Measurements from ENCODE around the gene CCL4. TPM values are rescaled to one million over a fixed set of nuclear protein-coding genes. Genes with fewer than 3 reads are reported as not detected.

The CCL4 gene
- total and polyA plus RNA-seq, 2 experiments from 2014 or later: not detected

- H3K4me3 ChIP-seq: no peak overlapping the region
- no peaks in the 10 kb centered on the region for H3F3A ChIP-seq (replicated peaks; ENCODE audit: low read depth)
- H3K4me1 ChIP-seq (ENCODE audit: insufficient read depth): no peaks in the 10 kb centered on the region
- no peak overlapping the region for H3K4me3 Mint-ChIP-seq
- peaks cover 6% of the 10 kb centered on the region for H3K27me3 Mint-ChIP-seq (ENCODE audit: insufficient read depth, low read depth, poor library complexity)
- no peaks in the 10 kb centered on the region for H4K20me1 ChIP-seq (replicated peaks; ENCODE audit: insufficient read depth)
- no peaks in the 10 kb centered on the region for H3K36me3 Mint-ChIP-seq (ENCODE audit: low read depth)
- no peak overlapping the region for H3K4me2 ChIP-seq
- 0 out of 2 replicates have a peak, but pooled peaks cover 7% of the 10 kb centered on the region for H3K9me2 ChIP-seq (ENCODE audit: insufficient read depth)
- no peaks in the 10 kb centered on the region; the same call in 2 of the 3 replicates for H3K9me3 Mint-ChIP-seq
- DNase-seq (ENCODE audit: low spot score) (no peak), ATAC-seq (no peak)
- H3K79me2 ChIP-seq (replicated peaks; ENCODE audit: insufficient read depth): no peaks in the 10 kb centered on the region
- H3K4me1 Mint-ChIP-seq: no peaks in the 10 kb centered on the region
- H3K36me3 ChIP-seq (ENCODE audit: insufficient read depth): no peaks in the 10 kb centered on the region
- no peaks in the 10 kb centered on the region for H3K27me3 ChIP-seq (ENCODE audit: insufficient read depth)
- H3K27ac ChIP-seq (ENCODE audit: low read depth): no peak overlapping the region
- H2AFZ ChIP-seq: no peak overlapping the region
- TF ChIP-seq ZNF114 (CRISPR knock-in tag; IDR thresholded peaks at IDR 0.05) (no peak), CTCF (conservative IDR thresholded peaks at IDR 0.05; ENCODE audit: low read depth in 2 of 2) (no peak), EZH2 (IDR thresholded peaks at IDR 0.05; ENCODE audit: low read depth, unreplicated experiment) (no peak), JUNB (IDR thresholded peaks at IDR 0.05; ENCODE audit: unreplicated experiment) (no peak), NANOG (IDR thresholded peaks at IDR 0.05; ENCODE audit: borderline replicate concordance) (no peak), EZH2phosphoT487 (IDR thresholded peaks at IDR 0.05; ENCODE audit: unreplicated experiment) (no peak), ZNF331 (CRISPR knock-in tag; IDR thresholded peaks at IDR 0.05; ENCODE audit: low read depth) (no peak), CREB1 (CRISPR knock-in tag; IDR thresholded peaks at IDR 0.05; ENCODE audit: low read depth) (no peak), STAT1 (IDR thresholded peaks at IDR 0.05; ENCODE audit: unreplicated experiment) (no peak), POLR2AphosphoS5 (IDR thresholded peaks at IDR 0.05; ENCODE audit: low read depth) (no peak)
- TF ChIP-seq, protein P1, sequence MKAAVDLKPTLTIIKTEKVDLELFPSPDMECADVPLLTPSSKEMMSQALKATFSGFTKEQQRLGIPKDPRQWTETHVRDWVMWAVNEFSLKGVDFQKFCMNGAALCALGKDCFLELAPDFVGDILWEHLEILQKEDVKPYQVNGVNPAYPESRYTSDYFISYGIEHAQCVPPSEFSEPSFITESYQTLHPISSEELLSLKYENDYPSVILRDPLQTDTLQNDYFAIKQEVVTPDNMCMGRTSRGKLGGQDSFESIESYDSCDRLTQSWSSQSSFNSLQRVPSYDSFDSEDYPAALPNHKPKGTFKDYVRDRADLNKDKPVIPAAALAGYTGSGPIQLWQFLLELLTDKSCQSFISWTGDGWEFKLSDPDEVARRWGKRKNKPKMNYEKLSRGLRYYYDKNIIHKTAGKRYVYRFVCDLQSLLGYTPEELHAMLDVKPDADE (IDR thresholded peaks at IDR 0.05): no peak
- no peak overlapping the region for H3K27ac Mint-ChIP-seq
Observed at GRCh38 chr17:36136439-36136838, 32.8 kb downstream of the CCL4 start.

DNA sequence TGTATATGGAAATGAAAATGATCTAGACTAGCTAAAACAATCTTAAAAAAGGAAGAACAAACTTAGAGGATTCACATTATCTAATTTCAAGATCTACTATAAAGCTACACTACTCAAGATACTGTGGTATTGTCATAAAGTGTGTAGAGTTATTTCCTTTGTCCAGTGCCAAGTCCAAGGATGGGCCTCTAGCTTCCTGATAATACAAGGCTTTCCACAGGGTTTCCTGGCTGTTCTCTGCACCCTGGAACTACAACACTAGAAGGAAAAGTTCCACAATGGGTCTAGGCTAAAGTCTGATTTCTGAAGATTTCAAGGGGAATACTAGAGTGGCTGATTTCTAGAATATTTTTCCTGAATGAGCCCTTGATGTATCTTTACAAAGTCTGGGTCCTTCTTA is 38.6 kb downstream of the CCL4 start:
- H3K27me3 Mint-ChIP-seq (ENCODE audit: insufficient read depth, low read depth, poor library complexity): peaks cover 7% of the 10 kb centered on the region
- Histone ChIP-seq H3K9me2 (ENCODE audit: insufficient read depth) (0 out of 2 replicates have a peak, but pooled peaks cover 11% of the 10 kb centered on the region), H3K4me1 (ENCODE audit: insufficient read depth) (no peaks in the 10 kb centered on the region), H4K20me1 (replicated peaks; ENCODE audit: insufficient read depth) (no peaks in the 10 kb centered on the region), H2AFZ (no peak overlapping the region), H3F3A (replicated peaks; ENCODE audit: low read depth) (no peaks in the 10 kb centered on the region), H3K36me3 (ENCODE audit: insufficient read depth) (no peaks in the 10 kb centered on the region), H3K27ac (ENCODE audit: low read depth) (no peak overlapping the region), H3K79me2 (replicated peaks; ENCODE audit: insufficient read depth) (no peaks in the 10 kb centered on the region), H3K4me3 (no peak overlapping the region), H3K4me2 (no peak overlapping the region), H3K27me3 (ENCODE audit: insufficient read depth) (no peaks in the 10 kb centered on the region)
- H3K9me3 Mint-ChIP-seq: no peaks in the 10 kb centered on the region; the same call in 2 of the 3 replicates
- DNase-seq (ENCODE audit: low spot score): no peak
- H3K27ac Mint-ChIP-seq: no peak overlapping the region
- H3K4me1 Mint-ChIP-seq: no peaks in the 10 kb centered on the region
- H3K4me3 Mint-ChIP-seq: no peak overlapping the region
- ATAC-seq: no peak
- no peaks in the 10 kb centered on the region for H3K36me3 Mint-ChIP-seq (ENCODE audit: low read depth)
- no peak for TF ChIP-seq POLR2AphosphoS5 (IDR thresholded peaks at IDR 0.05; ENCODE audit: low read depth)
- TF ChIP-seq NANOG (IDR thresholded peaks at IDR 0.05; ENCODE audit: borderline replicate concordance): no peak
- no peak for TF ChIP-seq EZH2phosphoT487 (IDR thresholded peaks at IDR 0.05; ENCODE audit: unreplicated experiment)
- TF ChIP-seq STAT1 (IDR thresholded peaks at IDR 0.05; ENCODE audit: unreplicated experiment): no peak
- no peak for TF ChIP-seq CTCF (conservative IDR thresholded peaks at IDR 0.05; ENCODE audit: low read depth in 2 of 2)
- TF ChIP-seq JUNB (IDR thresholded peaks at IDR 0.05; ENCODE audit: unreplicated experiment): no peak
- TF ChIP-seq EZH2 (IDR thresholded peaks at IDR 0.05; ENCODE audit: low read depth, unreplicated experiment): no peak
